GM12874 (cell line): Measurements from ENCODE around the gene NEGR1.

Source experiments
- TF ChIP-seq, protein P1 (sequence below): IDR thresholded peaks from 2 replicates; pipeline ENCODE4 v1.5.1; 2011; ENCODE audit warnings: low read depth, mild to moderate bottlenecking, control low read depth, low read length, moderate library complexity; ENCODE audit not compliant: insufficient read depth

NEGR1 gene

DNA sequence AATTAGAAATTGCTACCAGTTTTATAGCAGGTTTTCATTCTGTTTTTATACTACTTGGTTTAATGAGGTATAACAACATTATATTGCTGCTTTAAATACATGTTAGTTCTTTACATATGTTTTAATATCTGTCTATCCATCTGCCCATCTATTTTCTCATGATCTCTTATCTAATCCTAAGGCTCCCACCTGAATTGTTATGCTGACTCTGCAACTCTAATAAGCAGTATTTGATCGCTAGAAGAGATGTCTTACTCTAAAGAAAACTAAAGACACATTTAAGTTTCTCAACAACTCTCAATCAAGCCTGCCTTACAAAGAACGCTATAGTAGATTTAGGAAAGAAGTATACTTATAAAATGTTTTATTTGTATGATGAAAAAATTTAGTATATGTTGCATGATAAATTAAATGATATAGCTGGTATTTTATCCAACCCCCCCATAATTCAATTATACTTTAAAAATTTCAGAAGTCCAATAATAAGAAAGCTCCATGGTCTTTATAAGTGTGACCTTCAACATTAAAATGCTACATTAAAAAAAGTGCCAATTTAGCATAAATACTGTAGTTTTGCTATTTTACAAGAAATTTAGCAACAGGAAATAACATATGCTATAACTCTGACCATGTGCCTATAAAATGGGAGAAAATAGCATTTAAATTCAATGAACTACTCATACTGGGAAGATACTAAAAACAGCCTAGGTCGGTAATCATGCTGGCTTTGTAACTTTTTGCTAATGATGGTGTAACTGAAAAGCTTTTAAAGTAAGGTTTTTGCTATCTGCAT, 180.3 kb downstream of the NEGR1 start:
- TF ChIP-seq, protein P1, sequence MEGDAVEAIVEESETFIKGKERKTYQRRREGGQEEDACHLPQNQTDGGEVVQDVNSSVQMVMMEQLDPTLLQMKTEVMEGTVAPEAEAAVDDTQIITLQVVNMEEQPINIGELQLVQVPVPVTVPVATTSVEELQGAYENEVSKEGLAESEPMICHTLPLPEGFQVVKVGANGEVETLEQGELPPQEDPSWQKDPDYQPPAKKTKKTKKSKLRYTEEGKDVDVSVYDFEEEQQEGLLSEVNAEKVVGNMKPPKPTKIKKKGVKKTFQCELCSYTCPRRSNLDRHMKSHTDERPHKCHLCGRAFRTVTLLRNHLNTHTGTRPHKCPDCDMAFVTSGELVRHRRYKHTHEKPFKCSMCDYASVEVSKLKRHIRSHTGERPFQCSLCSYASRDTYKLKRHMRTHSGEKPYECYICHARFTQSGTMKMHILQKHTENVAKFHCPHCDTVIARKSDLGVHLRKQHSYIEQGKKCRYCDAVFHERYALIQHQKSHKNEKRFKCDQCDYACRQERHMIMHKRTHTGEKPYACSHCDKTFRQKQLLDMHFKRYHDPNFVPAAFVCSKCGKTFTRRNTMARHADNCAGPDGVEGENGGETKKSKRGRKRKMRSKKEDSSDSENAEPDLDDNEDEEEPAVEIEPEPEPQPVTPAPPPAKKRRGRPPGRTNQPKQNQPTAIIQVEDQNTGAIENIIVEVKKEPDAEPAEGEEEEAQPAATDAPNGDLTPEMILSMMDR = no peak

DNA sequence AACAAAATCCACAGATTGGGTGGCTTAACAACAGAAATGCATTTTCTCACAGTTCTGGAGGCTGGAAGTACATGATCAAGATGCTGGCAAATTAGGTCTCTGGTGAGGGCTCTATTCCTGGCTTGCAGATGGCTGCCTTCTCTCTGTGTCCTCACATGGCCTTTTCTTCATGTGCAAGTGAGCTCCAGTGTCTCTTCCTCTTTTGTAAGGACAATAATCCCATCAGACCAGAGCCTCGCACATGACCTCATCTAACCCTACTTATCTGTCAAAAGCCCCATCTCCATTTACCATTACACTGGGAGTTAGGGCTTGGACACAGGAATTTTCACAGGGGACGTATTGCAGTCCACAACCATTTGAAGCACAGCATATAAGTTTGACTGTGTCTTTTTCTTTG, 181.6 kb downstream of the NEGR1 start:
- TF ChIP-seq, protein P1 = no peak

DNA sequence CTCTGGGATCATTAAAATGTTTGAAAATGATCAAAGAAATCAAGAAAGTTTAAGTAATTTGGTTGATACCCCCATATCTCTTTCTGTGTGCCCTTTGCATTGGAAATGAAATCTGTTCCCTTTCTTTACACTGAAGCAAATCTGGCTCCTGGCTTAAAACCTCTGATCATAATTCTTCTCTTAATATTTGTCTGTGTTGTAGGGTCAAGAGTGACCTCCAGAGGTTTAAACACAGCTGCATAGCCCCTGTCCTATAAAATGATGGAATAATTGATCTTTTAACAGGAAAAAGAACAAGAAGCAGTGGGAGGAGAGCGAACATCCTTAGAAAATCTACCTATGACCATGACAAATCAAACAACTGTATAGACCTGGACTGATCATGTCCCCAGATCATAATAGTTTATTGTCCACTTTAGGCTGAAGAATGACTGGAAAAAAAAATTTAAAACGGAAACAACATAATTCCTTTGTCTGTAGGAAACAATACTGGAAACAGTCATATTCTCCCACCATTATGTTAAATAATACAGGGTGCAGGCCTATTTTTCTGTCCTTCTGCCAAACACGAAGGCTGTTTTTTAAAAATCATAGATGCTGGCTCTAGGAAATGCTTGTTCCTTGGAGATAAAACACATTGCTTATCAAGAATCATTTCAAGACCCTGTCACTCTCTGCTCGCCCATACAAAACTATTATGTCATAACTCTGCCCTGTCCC, 184.3 kb downstream of the NEGR1 start:
- TF ChIP-seq, protein P1 = no peak

DNA sequence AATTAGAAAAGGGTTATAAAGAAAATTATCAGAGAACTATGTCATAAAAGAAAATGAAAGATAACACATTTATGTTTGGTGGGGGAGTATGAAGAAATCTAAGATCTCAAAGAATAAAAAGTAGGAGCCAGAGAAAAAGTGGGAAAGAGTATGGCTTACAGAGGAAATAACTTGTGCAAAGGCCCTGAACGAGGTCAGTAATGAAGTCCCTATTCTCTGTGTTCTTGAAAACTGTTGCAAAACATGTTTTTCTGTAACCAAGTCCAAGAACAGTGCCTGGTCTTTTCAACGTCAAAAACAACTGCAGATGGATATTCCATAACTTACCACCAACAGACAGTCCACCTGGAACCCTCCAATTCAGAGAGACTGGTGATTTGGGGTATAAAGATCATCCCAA, 188.1 kb downstream of the NEGR1 start:
- TF ChIP-seq, protein P1 = no peak

DNA sequence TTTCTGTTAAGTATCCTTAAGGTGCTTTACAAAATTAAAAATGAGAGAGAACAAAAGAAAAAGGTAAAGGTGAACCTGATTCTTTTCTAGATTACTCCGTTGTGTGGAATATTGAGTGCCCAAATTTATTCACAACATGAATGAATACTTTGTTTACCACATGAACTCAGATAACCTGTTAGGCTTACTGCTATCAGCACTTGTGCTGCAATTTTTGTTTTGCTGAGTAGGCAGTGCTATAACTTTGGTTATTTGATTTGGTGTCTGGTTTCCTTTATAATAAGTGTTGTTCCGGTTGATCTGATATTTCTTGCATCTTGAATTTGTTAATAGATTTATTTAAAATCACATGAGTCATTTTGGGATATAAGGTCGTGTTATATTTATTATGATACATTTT, 195.9 kb downstream of the NEGR1 start:
- TF ChIP-seq, protein P1 = no peak

DNA sequence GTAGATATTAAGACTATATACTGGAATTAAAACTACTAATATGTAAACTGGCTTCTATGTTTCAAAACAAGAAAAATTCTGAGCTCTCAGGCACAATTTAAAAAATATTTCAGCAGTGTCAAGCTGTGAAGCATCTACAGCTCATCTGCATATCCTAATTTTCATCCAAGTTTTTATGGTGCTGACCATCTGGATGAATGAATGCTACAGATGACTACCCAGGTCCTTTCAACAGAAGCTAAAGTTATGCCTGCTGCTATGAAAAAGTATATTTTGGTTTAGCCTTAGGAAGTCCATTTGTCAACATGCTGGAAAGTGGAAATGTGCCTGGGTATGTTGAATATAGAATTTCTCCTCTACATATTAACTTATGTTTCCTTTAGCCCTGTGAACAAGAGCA, 206.9 kb downstream of the NEGR1 start:
- TF ChIP-seq, protein P1 = no peak

DNA sequence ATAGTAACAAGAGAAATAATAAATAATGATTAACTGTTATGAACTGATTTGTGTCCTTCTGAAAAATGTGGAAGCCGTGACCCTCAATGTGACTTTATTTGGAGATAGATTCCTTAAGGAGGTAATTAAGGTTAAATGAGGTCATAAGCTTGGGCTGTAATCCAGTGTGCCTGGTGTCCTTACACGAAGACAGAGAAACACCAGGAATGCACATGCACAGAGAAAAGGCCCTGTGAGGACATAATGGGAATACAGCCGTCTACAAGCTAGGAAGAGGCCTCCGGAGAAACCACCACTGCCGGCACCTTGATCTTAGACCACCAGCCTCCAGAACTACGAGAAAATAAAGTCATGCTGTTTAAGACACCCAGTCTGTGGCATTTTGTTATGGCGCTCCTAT, 215.9 kb downstream of the NEGR1 start:
- TF ChIP-seq, protein P1 = no peak
